SKM-1 treated with dmso at 0.1 percent for 144 hours (cell line): Measurements from ENCODE around the gene ZDHHC21.
"Not testable (repeated sequence)": the region's sequence is repeated elsewhere in the genome, so short reads cannot be mapped to it uniquely, and the experiment has no call there.

Experiments used
- DNase-seq: peaks from one replicate; lab custom pipeline; 2025; ENCODE audit not compliant: unreplicated experiment; lab: John Stamatoyannopoulos, UW

The ZDHHC21 gene

GRCh38 chr9:14686168-14686567 lies 7.1 kb downstream of the ZDHHC21 start:
- DNase-seq, result no peak

GRCh38 chr9:14682616-14683015 lies 10.6 kb downstream of the ZDHHC21 start:
- not testable (repeated sequence) for DNase-seq

GRCh38 chr9:14678776-14679175 lies 14.5 kb downstream of the ZDHHC21 start:
- DNase-seq, result no peak

- no peak for DNase-seq
Observed at GRCh38 chr9:14677872-14678271, 15.4 kb downstream of the ZDHHC21 start.

GRCh38 chr9:14677396-14677795 lies 15.8 kb downstream of the ZDHHC21 start:
- no peak for DNase-seq

- DNase-seq, result no peak
Observed at GRCh38 chr9:14674630-14675029, 18.6 kb downstream of the ZDHHC21 start.

- no peak for DNase-seq
Observed at GRCh38 chr9:14671377-14671776, 21.9 kb downstream of the ZDHHC21 start.

GRCh38 chr9:14670718-14671117 lies 22.5 kb downstream of the ZDHHC21 start:
- DNase-seq, result no peak

- DNase-seq, result not testable (repeated sequence)
Observed at GRCh38 chr9:14664022-14664421, 29.2 kb downstream of the ZDHHC21 start.

GRCh38 chr9:14662060-14662453 lies 31.2 kb downstream of the ZDHHC21 start:
- no peak for DNase-seq

- peak; percentile 3 for DNase-seq
Observed at GRCh38 chr9:14661421-14662059, 31.7 kb downstream of the ZDHHC21 start.

- DNase-seq, result no peak
Observed at GRCh38 chr9:14660721-14661120, 32.5 kb downstream of the ZDHHC21 start.

- no peak for DNase-seq
Observed at GRCh38 chr9:14654932-14655331, 38.3 kb downstream of the ZDHHC21 start.

GRCh38 chr9:14653511-14653910 lies 39.7 kb downstream of the ZDHHC21 start:
- no peak for DNase-seq

GRCh38 chr9:14652729-14653377 lies 40.4 kb downstream of the ZDHHC21 start:
- DNase-seq, result no peak

GRCh38 chr9:14650596-14650995 lies 42.6 kb downstream of the ZDHHC21 start:
- DNase-seq, result no peak

- DNase-seq, result no peak
Observed at GRCh38 chr9:14645648-14646047, 47.6 kb downstream of the ZDHHC21 start.

- DNase-seq, result no peak
Observed at GRCh38 chr9:14640967-14641366, 52.3 kb downstream of the ZDHHC21 start.

- no peak for DNase-seq
Observed at GRCh38 chr9:14640294-14640693, 52.9 kb downstream of the ZDHHC21 start.

- DNase-seq, result no peak
Observed at GRCh38 chr9:14633906-14634565, 59.2 kb downstream of the ZDHHC21 start.

- DNase-seq, result no peak
Observed at GRCh38 chr9:14633148-14633547, 60.1 kb downstream of the ZDHHC21 start.

- no peak for DNase-seq
Observed at GRCh38 chr9:14627513-14627912, 65.7 kb downstream of the ZDHHC21 start.
